Peyer's patch (tissue), 4 donors: ENCODE results near the gene LRBA. TPM values are rescaled to one million over a fixed set of nuclear protein-coding genes. Genes with fewer than 3 reads are reported as not detected.

Experiments
- DNase-seq, 3 donors: peaks; one replicate each; pipeline ENCODE4 v3.0.0-alpha.2; 2017 to 2019
- H3K27ac ChIP-seq, 4 donors: fragments of 200-600 bp; sonication (generic); one replicate each; pipeline ENCODE4 v1.5.1; 2016 to 2019
- H3K27me3 ChIP-seq, 2 donors: fragments of 200-600 bp; sonication (generic); one replicate each; pipeline ENCODE4 v1.5.1; 2019
- H3K36me3 ChIP-seq, 3 donors: fragments of 200-600 bp; sonication (generic); one replicate each; pipeline ENCODE4 v1.5.1; 2016 to 2019
- H3K4me1 ChIP-seq, 4 donors: fragments of 200-600 bp; sonication (generic); one replicate each; pipeline ENCODE4 v1.5.1; 2016 to 2019
- H3K4me3 ChIP-seq, 4 donors: fragments of 200-600 bp; sonication (generic); 1 replicate in 3 of 4; 2 replicates in 1 of 4; pipeline ENCODE4 v1.5.1; 2016 to 2019; ENCODE audit warnings: mild to moderate bottlenecking in 1 of 4
- H3K9me3 ChIP-seq, 4 donors: fragments of 200-600 bp; sonication (generic); one replicate each; pipeline ENCODE4 v1.5.1; 2016 to 2019; ENCODE audit warnings: mild to moderate bottlenecking in 1 of 4
- CTCF ChIP-seq, 6 experiments: fragments of 450-650 bp in 4 of 6; fragments of 200-600 bp in 2 of 6; sonication (generic) in 1 of 6; IDR thresholded peaks; one replicate each; pipeline ENCODE4 v1.5.1; 2017 to 2019; ENCODE audit warnings: antibody characterized with exemption in 6 of 6, mild to moderate bottlenecking in 3 of 6, moderate library complexity in 1 of 6
- POLR2A ChIP-seq, 2 donors: fragments of 450-650 bp; IDR thresholded peaks; one replicate each; pipeline ENCODE4 v1.5.1; 2017; ENCODE audit warnings: antibody characterized with exemption in 2 of 2, mild to moderate bottlenecking in 2 of 2, moderate library complexity in 2 of 2
- total RNA-seq, 4 donors: library from RNA; depleted of rRNA; stranded (reverse); fragments of >200 nt; gene quantifications; one replicate each; pipeline ENCODE4 v1.1.0, GENCODE V29; 2016

LRBA gene
- total RNA-seq, 4 donors from 2014 or later: 71.5 to 120 (median 91.7) TPM

GRCh38 chr4:150784939-150785338, 230.1 kb downstream of the LRBA start:
- no peak for DNase-seq
- H3K4me3 ChIP-seq: no peak overlapping the region
- H3K9me3 ChIP-seq: no peaks in the 10 kb centered on the region

DNA sequence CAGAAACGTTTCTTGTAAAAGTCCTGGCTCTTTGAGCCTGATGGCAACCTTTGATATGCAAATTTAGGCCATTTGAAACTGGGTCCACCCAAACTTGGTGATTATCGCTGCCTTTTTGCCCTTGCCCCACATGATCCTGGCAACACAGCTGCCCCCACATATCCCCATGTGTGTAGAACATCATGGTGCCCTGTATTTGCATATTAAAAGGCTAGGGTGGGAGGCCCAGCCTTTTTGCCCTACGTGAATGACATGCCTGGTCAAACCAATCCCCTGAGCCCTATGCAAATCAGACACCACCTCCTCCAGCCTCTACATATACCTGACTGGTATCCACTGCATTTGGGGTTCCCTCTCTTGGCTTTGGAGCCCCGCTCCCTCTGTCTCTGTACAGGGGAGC, 230.8 kb downstream of the LRBA start:
- Histone ChIP-seq H3K27me3 (no peaks in the 10 kb centered on the region), H3K4me1 (no peaks in the 10 kb centered on the region), H3K4me3 (no peak overlapping the region), H3K27ac (no peak overlapping the region), H3K9me3 (no peaks in the 10 kb centered on the region), H3K36me3 (no peaks in the 10 kb centered on the region)
- TF ChIP-seq CTCF (IDR thresholded peaks at IDR 0.05) (no peak), POLR2A (IDR thresholded peaks at IDR 0.05) (no peak)
- DNase-seq: no peak

More at GRCh38 chr4:150784939-150785338, 230.1 kb downstream of the LRBA start:
- no peaks in the 10 kb centered on the region for H3K36me3 ChIP-seq
- no peaks in the 10 kb centered on the region for H3K4me1 ChIP-seq
- TF ChIP-seq CTCF (IDR thresholded peaks at IDR 0.05) (no peak), POLR2A (IDR thresholded peaks at IDR 0.05) (no peak)
- no peak overlapping the region for H3K27ac ChIP-seq
- no peaks in the 10 kb centered on the region for H3K27me3 ChIP-seq

DNA sequence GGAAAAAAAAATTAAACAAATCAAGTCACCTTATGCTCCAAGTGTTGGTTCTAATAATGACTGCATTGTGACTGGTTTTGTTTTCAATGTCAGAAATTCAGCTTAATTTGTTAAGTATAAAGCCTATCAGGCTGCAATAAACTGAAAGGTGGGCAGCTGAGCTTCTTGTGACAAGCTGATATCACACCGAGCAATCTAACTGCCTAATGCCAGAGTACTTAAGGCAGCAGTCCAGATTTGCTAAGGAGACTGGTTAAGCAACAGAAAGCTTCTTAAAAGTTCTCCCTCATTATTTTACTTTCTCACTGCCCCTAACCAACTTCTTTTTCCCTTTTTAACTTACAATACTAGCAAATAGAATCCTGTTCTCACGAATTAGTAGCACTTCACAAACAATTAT, 232.2 kb downstream of the LRBA start:
- no peak overlapping the region for H3K4me3 ChIP-seq
- no peak for DNase-seq
- H3K27ac ChIP-seq: no peak overlapping the region
- H3K27me3 ChIP-seq: no peaks in the 10 kb centered on the region
- H3K4me1 ChIP-seq: no peaks in the 10 kb centered on the region
- H3K9me3 ChIP-seq: no peaks in the 10 kb centered on the region
- no peaks in the 10 kb centered on the region for H3K36me3 ChIP-seq
- TF ChIP-seq CTCF (IDR thresholded peaks at IDR 0.05) (no peak), POLR2A (IDR thresholded peaks at IDR 0.05) (no peak)

DNA sequence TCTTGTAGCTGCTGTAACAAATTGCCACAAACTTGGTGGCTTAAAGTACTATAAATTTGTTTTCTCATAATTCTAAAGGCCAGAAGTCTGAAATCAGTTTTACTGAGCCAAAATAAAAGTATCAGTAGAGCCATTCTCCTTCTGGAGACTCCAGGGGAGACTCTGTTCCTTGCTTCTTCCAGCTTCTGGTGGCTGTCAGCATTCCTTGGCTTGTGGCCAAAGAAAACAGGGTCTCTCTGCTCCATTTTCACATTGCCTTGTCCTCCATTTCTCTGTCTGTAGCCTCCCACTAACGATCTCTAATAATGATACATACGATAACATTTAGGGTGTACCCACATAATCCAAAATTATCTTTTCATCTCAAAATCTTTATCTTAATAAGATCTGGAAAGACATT, 232.8 kb downstream of the LRBA start:
- TF ChIP-seq POLR2A (IDR thresholded peaks at IDR 0.05): no peak
- TF ChIP-seq CTCF (IDR thresholded peaks at IDR 0.05): no peak
- no peak for DNase-seq
- Histone ChIP-seq H3K4me1 (no peaks in the 10 kb centered on the region), H3K36me3 (no peaks in the 10 kb centered on the region), H3K27me3 (no peaks in the 10 kb centered on the region), H3K27ac (no peak overlapping the region), H3K4me3 (no peak overlapping the region), H3K9me3 (no peaks in the 10 kb centered on the region)

- TF ChIP-seq CTCF (IDR thresholded peaks at IDR 0.05) (no peak), POLR2A (IDR thresholded peaks at IDR 0.05) (no peak)
- no peak overlapping the region for H3K27ac ChIP-seq
- H3K9me3 ChIP-seq: no peaks in the 10 kb centered on the region
- DNase-seq: no peak
- no peaks in the 10 kb centered on the region for H3K4me1 ChIP-seq
- no peaks in the 10 kb centered on the region for H3K36me3 ChIP-seq
- H3K27me3 ChIP-seq: no peaks in the 10 kb centered on the region
- no peak overlapping the region for H3K4me3 ChIP-seq
Observed at GRCh38 chr4:150781191-150781590, 233.9 kb downstream of the LRBA start.

- TF ChIP-seq CTCF (IDR thresholded peaks at IDR 0.05) (no peak), POLR2A (IDR thresholded peaks at IDR 0.05) (no peak)
- H3K4me1 ChIP-seq: no peaks in the 10 kb centered on the region
- no peak overlapping the region for H3K27ac ChIP-seq
- H3K4me3 ChIP-seq: no peak overlapping the region
- DNase-seq: no peak
- no peaks in the 10 kb centered on the region for H3K27me3 ChIP-seq
- H3K36me3 ChIP-seq: no peaks in the 10 kb centered on the region
- H3K9me3 ChIP-seq: no peaks in the 10 kb centered on the region
Observed at GRCh38 chr4:150779707-150780106, 235.4 kb downstream of the LRBA start.
